ENCODE data around the gene PAGR1. TPM values are rescaled to one million over a fixed set of nuclear protein-coding genes. Genes with fewer than 3 reads are reported as not detected.
"Not testable (repeated sequence)": the region's sequence is repeated elsewhere in the genome, so short reads cannot be mapped to it uniquely, and the experiment has no call there.

The PAGR1 gene
- total RNA-seq, 1 donor from 2014 or later, result 10.8 TPM

GRCh38 chr16:29868396-29869009 lies 52.6 kb downstream of the PAGR1 start:
- DNase-seq, result no peak

- not testable (repeated sequence) for DNase-seq
Measured at GRCh38 chr16:29869067-29869466, 53.1 kb downstream of the PAGR1 start.

Small RNA genes lying within 50 kb of the gene (small RNA-seq; reads per million reads assigned to genes)
- gene AC009133.6 (not detected), gene AC120114.4 (not detected)

Other genes starting within 250 kb of the PAGR1 start
- gene SPN, start 152.9 kb upstream of the PAGR1 start, total RNA-seq, result 0.16 TPM
- gene QPRT, start 137.0 kb upstream of the PAGR1 start, total RNA-seq, result 4.4 TPM
- gene C16orf54, start 70.2 kb upstream of the PAGR1 start, total RNA-seq, result 0.31 TPM
- not detected for gene ZG16, start 37.9 kb upstream of the PAGR1 start, total RNA-seq
- gene KIF22, start 25.4 kb upstream of the PAGR1 start, total RNA-seq, result 35.7 TPM
- gene MAZ, start 9.6 kb upstream of the PAGR1 start, total RNA-seq, result 271 TPM
- 20.6 TPM for gene PRRT2, start 4.0 kb upstream of the PAGR1 start, total RNA-seq
- gene MVP, start 4.3 kb downstream of the PAGR1 start, total RNA-seq, result 6.1 TPM
- gene CDIPT, start 47.1 kb downstream of the PAGR1 start, total RNA-seq, result 47.1 TPM
- gene SEZ6L2, start 83.4 kb downstream of the PAGR1 start, total RNA-seq, result 32.1 TPM
- 17.2 TPM for gene ASPHD1, start 84.3 kb downstream of the PAGR1 start, total RNA-seq
- 15.6 TPM for gene KCTD13, start 110.1 kb downstream of the PAGR1 start, total RNA-seq
- gene TMEM219, start 145.9 kb downstream of the PAGR1 start, total RNA-seq, result 22.5 TPM
- 49.8 TPM for gene TAOK2, start 157.7 kb downstream of the PAGR1 start, total RNA-seq
- gene HIRIP3, start 179.5 kb downstream of the PAGR1 start, total RNA-seq, result 13.1 TPM
- 27.8 TPM for gene INO80E, start 180.1 kb downstream of the PAGR1 start, total RNA-seq
- 10.5 TPM for gene DOC2A, start 194.9 kb downstream of the PAGR1 start, total RNA-seq
- gene C16orf92, start 207.0 kb downstream of the PAGR1 start, total RNA-seq, result not detected
- 12.5 TPM for gene TLCD3B, start 215.1 kb downstream of the PAGR1 start, total RNA-seq
- 57.4 TPM for gene ALDOA, start 249.6 kb downstream of the PAGR1 start, total RNA-seq